ENCODE results near the gene RGS9BP.
A peak's percentile ranks its signal among the peaks of the same experiment; 100 is the strongest.
"Not testable (repeated sequence)": the region's sequence is repeated elsewhere in the genome, so short reads cannot be mapped to it uniquely, and the experiment has no call there.

RGS9BP gene

GRCh38 chr19:32649751-32650150 is 25.9 kb upstream of the RGS9BP start:
- Histone ChIP-seq H4K20me1 (peaks cover 61% of the 10 kb centered on the region), H3K4me3 (no peak overlapping the region), H3K9me3 (no peaks in the 10 kb centered on the region), H3K27ac (no peak overlapping the region), H3K4me1 (no peaks in the 10 kb centered on the region), H3K36me3 (peaks cover 98% of the 10 kb centered on the region), H3K9ac (no peak overlapping the region), H3K27me3 (no peaks in the 10 kb centered on the region), H3K4me2 (no peak overlapping the region)
- no peak for TF ChIP-seq Cebpa-rat (IDR thresholded peaks at IDR 0.05)

GRCh38 chr19:32650671-32651070 is 25.0 kb upstream of the RGS9BP start:
- no peak for TF ChIP-seq Cebpa-rat (IDR thresholded peaks at IDR 0.05)
- peaks cover 70% of the 10 kb centered on the region for H4K20me1 ChIP-seq
- no peaks in the 10 kb centered on the region for H3K27me3 ChIP-seq
- H3K36me3 ChIP-seq: peaks cover 98% of the 10 kb centered on the region
- no peak overlapping the region for H3K4me2 ChIP-seq
- H3K9me3 ChIP-seq: no peaks in the 10 kb centered on the region
- no peak overlapping the region for H3K9ac ChIP-seq
- H3K4me3 ChIP-seq: no peak overlapping the region
- no peak overlapping the region for H3K27ac ChIP-seq
- H3K4me1 ChIP-seq: no peaks in the 10 kb centered on the region

- no peak for TF ChIP-seq Cebpa-rat (IDR thresholded peaks at IDR 0.05)
- no peaks in the 10 kb centered on the region for H3K4me1 ChIP-seq
- peaks cover 98% of the 10 kb centered on the region for H3K36me3 ChIP-seq
- H4K20me1 ChIP-seq: peaks cover 68% of the 10 kb centered on the region
- no peak overlapping the region for H3K4me3 ChIP-seq
- H3K4me2 ChIP-seq: no peak overlapping the region
- no peak overlapping the region for H3K9ac ChIP-seq
- no peak overlapping the region for H3K27ac ChIP-seq
- no peaks in the 10 kb centered on the region for H3K27me3 ChIP-seq
- no peaks in the 10 kb centered on the region for H3K9me3 ChIP-seq
These were observed 23.9 kb upstream of the RGS9BP start for GRCh38 chr19:32651729-32652140.

- not testable (repeated sequence) for H3K4me1 ChIP-seq, H3K4me2 ChIP-seq, H3K27ac ChIP-seq, H3K9ac ChIP-seq, H3K27me3 ChIP-seq, H3K4me3 ChIP-seq, H3K9me3 ChIP-seq
- H4K20me1 ChIP-seq: peaks cover 67% of the 10 kb centered on the region
- H3K36me3 ChIP-seq: peaks cover 98% of the 10 kb centered on the region
These were observed 23.3 kb upstream of the RGS9BP start for GRCh38 chr19:32652331-32652730.

GRCh38 chr19:32652894-32653598 is 22.6 kb upstream of the RGS9BP start:
- peaks cover 74% of the 10 kb centered on the region for H4K20me1 ChIP-seq
- no peak for TF ChIP-seq Cebpa-rat (IDR thresholded peaks at IDR 0.05)
- H3K4me1 ChIP-seq: no peaks in the 10 kb centered on the region
- H3K9me3 ChIP-seq: no peaks in the 10 kb centered on the region
- no peaks in the 10 kb centered on the region for H3K27me3 ChIP-seq
- H3K36me3 ChIP-seq: peaks cover 98% of the 10 kb centered on the region
- H3K4me3 ChIP-seq: no peak overlapping the region
- no peak overlapping the region for H3K27ac ChIP-seq
- no peak overlapping the region for H3K9ac ChIP-seq
- H3K4me2 ChIP-seq: no peak overlapping the region

- H3K27me3 ChIP-seq: no peaks in the 10 kb centered on the region
These were observed 22.1 kb upstream of the RGS9BP start for GRCh38 chr19:32653599-32653915.

GRCh38 chr19:32656379-32656778 is 19.3 kb upstream of the RGS9BP start:
- not testable (repeated sequence) for H3K27me3 ChIP-seq, H3K9ac ChIP-seq, H3K27ac ChIP-seq, H3K4me1 ChIP-seq, H3K4me3 ChIP-seq, H3K9me3 ChIP-seq, H3K4me2 ChIP-seq
- Histone ChIP-seq H4K20me1 (peaks cover 85% of the 10 kb centered on the region), H3K36me3 (peaks cover 80% of the 10 kb centered on the region)

More at GRCh38 chr19:32653599-32653915, 22.1 kb upstream of the RGS9BP start:
- no peaks in the 10 kb centered on the region for H3K9me3 ChIP-seq
- H3K36me3 ChIP-seq: peaks cover 98% of the 10 kb centered on the region
- TF ChIP-seq Cebpa-rat (IDR thresholded peaks at IDR 0.05): no peak
- no peaks in the 10 kb centered on the region for H3K4me1 ChIP-seq
- H3K4me2 ChIP-seq: no peak overlapping the region
- no peak overlapping the region for H3K27ac ChIP-seq
- peaks cover 79% of the 10 kb centered on the region for H4K20me1 ChIP-seq
- no peak overlapping the region for H3K4me3 ChIP-seq
- no peak overlapping the region for H3K9ac ChIP-seq

GRCh38 chr19:32658075-32658474 is 17.6 kb upstream of the RGS9BP start:
- peaks cover 9% of the 10 kb centered on the region; the same call in 1 of the 2 replicates for H3K4me1 ChIP-seq
- no peak overlapping the region for H3K9ac ChIP-seq
- no peak overlapping the region for H3K4me2 ChIP-seq
- no peak overlapping the region for H3K4me3 ChIP-seq
- no peaks in the 10 kb centered on the region for H3K9me3 ChIP-seq
- H3K27me3 ChIP-seq: no peaks in the 10 kb centered on the region
- peaks cover 85% of the 10 kb centered on the region for H4K20me1 ChIP-seq
- H3K36me3 ChIP-seq: peaks cover 76% of the 10 kb centered on the region
- no peak overlapping the region for H3K27ac ChIP-seq
- TF ChIP-seq Cebpa-rat (IDR thresholded peaks at IDR 0.05): no peak

GRCh38 chr19:32658527-32658926 is 17.1 kb upstream of the RGS9BP start:
- Histone ChIP-seq H3K27ac (no peak overlapping the region), H3K36me3 (peaks cover 72% of the 10 kb centered on the region), H3K4me3 (no peak overlapping the region), H3K4me1 (peaks cover 9% of the 10 kb centered on the region; the same call in 1 of the 2 replicates), H3K9me3 (no peaks in the 10 kb centered on the region), H3K4me2 (no peak overlapping the region), H3K9ac (no peak overlapping the region), H3K27me3 (no peaks in the 10 kb centered on the region), H4K20me1 (peaks cover 86% of the 10 kb centered on the region)
- no peak for TF ChIP-seq Cebpa-rat (IDR thresholded peaks at IDR 0.05)

GRCh38 chr19:32661318-32661717 is 14.3 kb upstream of the RGS9BP start:
- Histone ChIP-seq H3K9ac (no peak overlapping the region), H3K9me3 (no peaks in the 10 kb centered on the region), H3K4me3 (no peak overlapping the region), H3K36me3 (peaks cover 59% of the 10 kb centered on the region), H3K4me1 (peaks cover 9% of the 10 kb centered on the region; the same call in 1 of the 2 replicates), H4K20me1 (peaks cover 92% of the 10 kb centered on the region), H3K27ac (no peak overlapping the region), H3K4me2 (no peak overlapping the region), H3K27me3 (no peaks in the 10 kb centered on the region)
- TF ChIP-seq Cebpa-rat (IDR thresholded peaks at IDR 0.05): no peak

GRCh38 chr19:32662186-32662585 is 13.5 kb upstream of the RGS9BP start:
- no peaks in the 10 kb centered on the region for H3K9me3 ChIP-seq
- no peak overlapping the region for H3K9ac ChIP-seq
- no peaks in the 10 kb centered on the region for H3K27me3 ChIP-seq
- H4K20me1 ChIP-seq: peaks cover 100% of the 10 kb centered on the region
- no peak overlapping the region for H3K4me3 ChIP-seq
- H3K27ac ChIP-seq: no peak overlapping the region
- H3K4me1 ChIP-seq: peaks cover 9% of the 10 kb centered on the region; the same call in 1 of the 2 replicates
- peaks cover 59% of the 10 kb centered on the region for H3K36me3 ChIP-seq
- TF ChIP-seq Cebpa-rat (IDR thresholded peaks at IDR 0.05): no peak
- 0 out of 2 replicates have a peak overlapping the region, but pooled peaks have one; percentile 14 for H3K4me2 ChIP-seq

Data from BLaER1 (cell line).